ENCODE results near the gene KRT2. TPM values are rescaled to one million over a fixed set of nuclear protein-coding genes. Genes with fewer than 3 reads are reported as not detected.

The KRT2 gene
- total and polyA plus RNA-seq, 4 donors, result not detected

DNA sequence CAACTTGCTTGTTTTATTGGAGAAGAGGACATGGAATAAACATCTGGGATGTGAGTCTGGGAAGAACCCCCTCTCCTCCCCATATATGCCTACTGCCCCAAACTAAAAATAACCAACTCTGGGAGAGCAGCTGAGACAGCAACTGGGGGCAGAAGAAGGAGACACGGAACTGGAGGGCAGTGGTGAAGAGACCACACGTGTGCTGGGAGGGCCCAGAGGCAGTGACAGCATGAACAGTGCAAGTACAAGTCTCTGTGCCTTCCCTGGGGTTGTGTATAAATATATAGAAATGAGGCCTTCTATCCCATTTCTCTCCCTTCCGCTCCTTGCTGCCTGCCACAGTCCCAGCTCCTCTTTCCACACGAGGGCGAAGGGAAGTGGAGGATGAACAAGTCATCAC lies 29.7 kb downstream of the KRT2 start:
- Histone ChIP-seq H3K36me3 (ENCODE audit: control insufficient read depth in 4 of 4, insufficient read depth in 3 of 4, low read depth in 1 of 4, low read length in 3 of 4) (no peaks in the 10 kb centered on the region), H3K4me1 (ENCODE audit: control insufficient read depth in 4 of 4, insufficient read depth in 4 of 4, low read length in 3 of 4) (no peaks in the 10 kb centered on the region), H3K9ac (ENCODE audit: low read depth in 1 of 2, low read length in 2 of 2) (no peak overlapping the region), H3K27ac (ENCODE audit: low read depth in 1 of 2, low read length in 2 of 2) (no peak overlapping the region), H3K9me3 (ENCODE audit: control insufficient read depth in 4 of 4, low read length in 3 of 4) (no peaks in the 10 kb centered on the region), H3K27me3 (ENCODE audit: control insufficient read depth in 4 of 4, insufficient read depth in 4 of 4, low read length in 3 of 4) (peaks cover 0 to 4% (median 0%) of the 10 kb centered on the region in 4 donors), H3K4me3 (ENCODE audit: low read depth in 1 of 3, low read length in 3 of 3) (no peak overlapping the region)
- peak; percentile 14 for DNase-seq (ENCODE audit: low spot score)
- 85% methylated on average over 5 of the region's 5 CpGs for WGBS
- TF ChIP-seq RXRA (IDR thresholded peaks at IDR 0.05) (no peak), FOXA2 (IDR thresholded peaks at IDR 0.05) (no peak), NR2F2 (IDR thresholded peaks at IDR 0.05) (no peak), FOXA1 (IDR thresholded peaks at IDR 0.05) (no peak), HNF4G (IDR thresholded peaks at IDR 0.05) (no peak)

- H3K27me3 ChIP-seq (ENCODE audit: control insufficient read depth in 4 of 4, insufficient read depth in 4 of 4, low read length in 3 of 4), result no peaks in the 10 kb centered on the region
- no peak for DNase-seq (ENCODE audit: low spot score)
- 77% methylated on average over 2 of the region's 2 CpGs for WGBS
These were observed 33.1 kb downstream of the KRT2 start for GRCh38 chr12:52618866-52619265.

DNA sequence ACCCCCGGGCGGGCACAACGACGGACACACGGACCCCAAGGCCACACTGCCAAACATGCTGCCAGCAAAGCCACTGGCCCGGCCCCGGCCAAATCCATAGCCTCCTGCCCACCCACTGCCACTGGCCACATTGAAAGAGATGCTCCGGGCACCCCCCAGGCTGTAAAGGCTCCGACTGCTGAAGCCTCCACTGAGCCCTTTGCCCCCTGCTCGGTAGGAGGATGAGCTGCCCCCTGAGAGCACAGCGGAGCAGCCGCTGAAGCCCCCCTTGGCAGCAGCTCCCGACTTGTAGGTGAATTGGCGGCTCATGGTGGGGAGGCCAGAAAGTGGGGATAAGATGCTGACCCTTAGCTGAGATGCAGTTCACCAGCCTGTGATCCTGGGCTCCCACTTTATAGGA lies 33.8 kb downstream of the KRT2 start, which contains the start of gene KRT73:
TSS of gene KRT73 (minus strand) at position 344 of the 400 bp plus-strand sequence. CDS start at position 309, 35 bp downstream.
- TF ChIP-seq EGR1 (IDR thresholded peaks at IDR 0.05; ENCODE audit: low read depth in 2 of 2) (no peak), MAX (IDR thresholded peaks at IDR 0.05) (no peak), JUND (IDR thresholded peaks at IDR 0.05) (no peak), YY1 (IDR thresholded peaks at IDR 0.05) (no peak), RXRA (IDR thresholded peaks at IDR 0.05) (no peak), FOXA1 (IDR thresholded peaks at IDR 0.05) (no peak), REST (IDR thresholded peaks at IDR 0.05) (no peak), NR2F2 (IDR thresholded peaks at IDR 0.05) (no peak), GABPA (IDR thresholded peaks at IDR 0.05 in 1 of 2, conservative IDR thresholded peaks at IDR 0.05 in 1 of 2) (no peak)
- TF ChIP-seq, protein P1, sequence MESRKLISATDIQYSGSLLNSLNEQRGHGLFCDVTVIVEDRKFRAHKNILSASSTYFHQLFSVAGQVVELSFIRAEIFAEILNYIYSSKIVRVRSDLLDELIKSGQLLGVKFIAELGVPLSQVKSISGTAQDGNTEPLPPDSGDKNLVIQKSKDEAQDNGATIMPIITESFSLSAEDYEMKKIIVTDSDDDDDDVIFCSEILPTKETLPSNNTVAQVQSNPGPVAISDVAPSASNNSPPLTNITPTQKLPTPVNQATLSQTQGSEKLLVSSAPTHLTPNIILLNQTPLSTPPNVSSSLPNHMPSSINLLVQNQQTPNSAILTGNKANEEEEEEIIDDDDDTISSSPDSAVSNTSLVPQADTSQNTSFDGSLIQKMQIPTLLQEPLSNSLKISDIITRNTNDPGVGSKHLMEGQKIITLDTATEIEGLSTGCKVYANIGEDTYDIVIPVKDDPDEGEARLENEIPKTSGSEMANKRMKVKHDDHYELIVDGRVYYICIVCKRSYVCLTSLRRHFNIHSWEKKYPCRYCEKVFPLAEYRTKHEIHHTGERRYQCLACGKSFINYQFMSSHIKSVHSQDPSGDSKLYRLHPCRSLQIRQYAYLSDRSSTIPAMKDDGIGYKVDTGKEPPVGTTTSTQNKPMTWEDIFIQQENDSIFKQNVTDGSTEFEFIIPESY (IDR thresholded peaks at IDR 0.05), result no peak
- TF ChIP-seq, protein P2, sequence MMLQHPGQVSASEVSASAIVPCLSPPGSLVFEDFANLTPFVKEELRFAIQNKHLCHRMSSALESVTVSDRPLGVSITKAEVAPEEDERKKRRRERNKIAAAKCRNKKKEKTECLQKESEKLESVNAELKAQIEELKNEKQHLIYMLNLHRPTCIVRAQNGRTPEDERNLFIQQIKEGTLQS (IDR thresholded peaks at IDR 0.05), result no peak
- H3K27ac ChIP-seq (ENCODE audit: low read depth in 1 of 2, low read length in 2 of 2), result no peak within 1 kb of the TSS
- WGBS, result 85% methylated on average over 14 of the region's 14 CpGs
- H3K27me3 ChIP-seq (ENCODE audit: control insufficient read depth in 4 of 4, insufficient read depth in 4 of 4, low read length in 3 of 4), result no peaks in the 10 kb centered on the region
- no peak within 1 kb of the TSS for H3K4me3 ChIP-seq (ENCODE audit: low read depth in 1 of 3, low read length in 3 of 3)
- peak; percentile 26 for DNase-seq (ENCODE audit: low spot score)
- no peak within 1 kb of the TSS for H3K9ac ChIP-seq (ENCODE audit: low read depth in 1 of 2, low read length in 2 of 2)
- no peaks in the 10 kb centered on the region for H3K4me1 ChIP-seq (ENCODE audit: control insufficient read depth in 4 of 4, insufficient read depth in 4 of 4, low read length in 3 of 4)
- H3K9me3 ChIP-seq (ENCODE audit: control insufficient read depth in 4 of 4, low read length in 3 of 4), result no peaks in the 10 kb centered on the region
- no peaks in the 10 kb centered on the region for H3K36me3 ChIP-seq (ENCODE audit: control insufficient read depth in 4 of 4, insufficient read depth in 3 of 4, low read depth in 1 of 4, low read length in 3 of 4)

More at GRCh38 chr12:52618866-52619265, 33.1 kb downstream of the KRT2 start:
- Histone ChIP-seq H3K27ac (ENCODE audit: low read depth in 1 of 2, low read length in 2 of 2) (no peak overlapping the region), H3K4me1 (ENCODE audit: control insufficient read depth in 4 of 4, insufficient read depth in 4 of 4, low read length in 3 of 4) (no peaks in the 10 kb centered on the region), H3K4me3 (ENCODE audit: low read depth in 1 of 3, low read length in 3 of 3) (no peak overlapping the region), H3K9me3 (ENCODE audit: control insufficient read depth in 4 of 4, low read length in 3 of 4) (no peaks in the 10 kb centered on the region), H3K36me3 (ENCODE audit: control insufficient read depth in 4 of 4, insufficient read depth in 3 of 4, low read depth in 1 of 4, low read length in 3 of 4) (no peaks in the 10 kb centered on the region), H3K9ac (ENCODE audit: low read depth in 1 of 2, low read length in 2 of 2) (no peak overlapping the region)
- TF ChIP-seq RAD21 (IDR thresholded peaks at IDR 0.05) (no peak), EGR1 (IDR thresholded peaks at IDR 0.05; ENCODE audit: low read depth in 2 of 2) (no peak), YY1 (IDR thresholded peaks at IDR 0.05) (no peak), TAF1 (conservative IDR thresholded peaks at IDR 0.05) (no peak)

Data from liver (tissue), 9 donors.